Measurements from ENCODE around the gene CAPN11. TPM values are rescaled to one million over a fixed set of nuclear protein-coding genes. Genes with fewer than 3 reads are reported as not detected.
A peak's percentile ranks its signal among the peaks of the same experiment; 100 is the strongest.

The CAPN11 gene
- polyA plus RNA-seq, 1 donor from 2014 or later, result not detected

DNA sequence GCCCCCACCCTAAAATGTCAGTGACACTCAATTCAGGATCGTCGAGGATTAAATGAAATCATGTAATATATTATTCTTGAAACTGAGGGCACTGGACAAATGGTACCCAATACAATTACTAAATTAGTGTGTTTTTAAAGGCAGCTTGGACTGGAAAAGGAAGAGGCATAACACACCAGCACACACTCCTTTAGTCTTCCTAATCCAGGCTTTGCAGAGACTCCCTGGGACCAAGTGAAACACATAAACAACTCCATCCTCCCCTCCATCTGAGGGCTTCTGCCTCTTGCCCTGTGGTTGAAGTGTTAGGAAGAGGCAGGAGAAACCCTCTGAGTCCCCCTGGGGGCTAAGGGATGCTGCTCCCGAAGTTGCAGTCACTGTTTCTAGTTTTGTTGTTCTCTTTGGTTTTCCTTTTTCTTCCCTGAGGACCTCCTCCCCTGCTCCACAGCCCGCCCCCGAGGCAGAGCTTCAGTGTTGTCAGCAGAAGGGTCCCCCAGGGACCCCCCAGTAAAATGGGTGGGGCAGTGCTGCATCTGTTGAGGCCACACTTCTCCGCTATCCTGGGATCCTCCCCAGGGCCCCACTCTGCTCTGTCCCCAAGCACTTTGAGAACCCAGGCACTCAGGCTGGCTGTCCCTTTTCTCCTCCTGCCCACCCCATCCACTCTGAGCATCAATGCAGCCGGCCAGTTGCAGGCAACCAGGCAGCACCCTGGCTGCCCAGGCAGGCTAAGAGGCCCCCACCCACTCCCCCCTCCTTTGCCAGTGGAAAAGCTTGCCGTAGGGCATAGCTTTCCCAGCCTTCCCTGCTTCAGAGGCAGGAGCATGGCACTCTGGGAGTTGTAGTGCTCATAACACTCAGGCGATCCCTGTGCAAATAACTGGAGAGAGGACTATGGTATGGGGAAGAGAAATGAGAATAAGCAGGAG lies 25.4 kb upstream of the CAPN11 start:
- no peak overlapping the region for H2AFZ ChIP-seq (ENCODE audit: low read depth, low read length)
- H3K27ac ChIP-seq (ENCODE audit: low read length), result no peak overlapping the region
- H3K27me3 ChIP-seq (ENCODE audit: insufficient read depth, low read depth, low read length), result no peaks in the 10 kb centered on the region
- peak overlapping the region; percentile 30 for H3K4me3 ChIP-seq (ENCODE audit: low read length)
- TF ChIP-seq TAF1 (IDR thresholded peaks at IDR 0.05; ENCODE audit: low read depth) (no peak), RAD21 (conservative IDR thresholded peaks at IDR 0.05) (no peak), CTCF (IDR thresholded peaks at IDR 0.05; ENCODE audit: poor library complexity, severe bottlenecking) (no peak), EZH2 (IDR thresholded peaks at IDR 0.05; ENCODE audit: borderline replicate concordance, insufficient read depth, low read length, poor library complexity, severe bottlenecking) (no peak), SMC3 (conservative IDR thresholded peaks at IDR 0.05; ENCODE audit: poor library complexity) (no peak), EP300 (conservative IDR thresholded peaks at IDR 0.05; ENCODE audit: poor library complexity, severe bottlenecking) (no peak), REST (IDR thresholded peaks at IDR 0.05; ENCODE audit: borderline replicate concordance) (no peak)
- H3F3A ChIP-seq (ENCODE audit: insufficient read depth, low read length, poor library complexity, severe bottlenecking), result no peaks in the 10 kb centered on the region
- peaks cover 11% of the 10 kb centered on the region for H3K79me2 ChIP-seq (replicated peaks; ENCODE audit: insufficient read depth, low read length)
- H4K20me1 ChIP-seq (ENCODE audit: insufficient read depth), result no peaks in the 10 kb centered on the region
- no peaks in the 10 kb centered on the region for H3K9me2 ChIP-seq (ENCODE audit: insufficient read depth, low read length)
- H3K9ac ChIP-seq (ENCODE audit: low read length), result no peak overlapping the region
- H3K36me3 ChIP-seq (ENCODE audit: insufficient read depth, low read length), result no peaks in the 10 kb centered on the region
- H3K9me3 ChIP-seq (ENCODE audit: low read length), result no peaks in the 10 kb centered on the region
- H3K4me2 ChIP-seq (ENCODE audit: low read length), result no peak overlapping the region

GRCh38 chr6:44133981-44134711 lies 24.5 kb upstream of the CAPN11 start:
- Histone ChIP-seq H3K4me3 (ENCODE audit: low read length) (no peak overlapping the region), H3K79me2 (replicated peaks; ENCODE audit: insufficient read depth, low read length) (peaks cover 5% of the 10 kb centered on the region), H2AFZ (ENCODE audit: low read depth, low read length) (no peak overlapping the region), H3K9me2 (ENCODE audit: insufficient read depth, low read length) (no peaks in the 10 kb centered on the region), H3K27ac (ENCODE audit: low read length) (no peak overlapping the region), H3K27me3 (ENCODE audit: insufficient read depth, low read depth, low read length) (no peaks in the 10 kb centered on the region), H3K36me3 (ENCODE audit: insufficient read depth, low read length) (no peaks in the 10 kb centered on the region), H4K20me1 (ENCODE audit: insufficient read depth) (no peaks in the 10 kb centered on the region), H3K9me3 (ENCODE audit: low read length) (no peaks in the 10 kb centered on the region), H3K4me2 (ENCODE audit: low read length) (no peak overlapping the region), H3F3A (ENCODE audit: insufficient read depth, low read length, poor library complexity, severe bottlenecking) (no peaks in the 10 kb centered on the region), H3K9ac (ENCODE audit: low read length) (no peak overlapping the region)
- TF ChIP-seq RAD21 (conservative IDR thresholded peaks at IDR 0.05) (no peak), EP300 (conservative IDR thresholded peaks at IDR 0.05; ENCODE audit: poor library complexity, severe bottlenecking) (no peak), POLR2AphosphoS5 (IDR thresholded peaks at IDR 0.05) (no peak), SMC3 (conservative IDR thresholded peaks at IDR 0.05; ENCODE audit: poor library complexity) (no peak), CTCF (IDR thresholded peaks at IDR 0.05; ENCODE audit: poor library complexity, severe bottlenecking) (no peak), MXI1 (conservative IDR thresholded peaks at IDR 0.05; ENCODE audit: poor library complexity, severe bottlenecking) (no peak), REST (IDR thresholded peaks at IDR 0.05; ENCODE audit: borderline replicate concordance) (no peak), TAF1 (IDR thresholded peaks at IDR 0.05; ENCODE audit: low read depth) (no peak), EZH2 (IDR thresholded peaks at IDR 0.05; ENCODE audit: borderline replicate concordance, insufficient read depth, low read length, poor library complexity, severe bottlenecking) (no peak)

Measured in neural cell (in vitro differentiated cells).